Measurements from ENCODE around the gene CPLANE2. TPM values are rescaled to one million over a fixed set of nuclear protein-coding genes. Genes with fewer than 3 reads are reported as not detected.

The CPLANE2 gene
- total and polyA plus RNA-seq, 2 donors from 2014 or later: 7.9 to 9.4 TPM

DNA sequence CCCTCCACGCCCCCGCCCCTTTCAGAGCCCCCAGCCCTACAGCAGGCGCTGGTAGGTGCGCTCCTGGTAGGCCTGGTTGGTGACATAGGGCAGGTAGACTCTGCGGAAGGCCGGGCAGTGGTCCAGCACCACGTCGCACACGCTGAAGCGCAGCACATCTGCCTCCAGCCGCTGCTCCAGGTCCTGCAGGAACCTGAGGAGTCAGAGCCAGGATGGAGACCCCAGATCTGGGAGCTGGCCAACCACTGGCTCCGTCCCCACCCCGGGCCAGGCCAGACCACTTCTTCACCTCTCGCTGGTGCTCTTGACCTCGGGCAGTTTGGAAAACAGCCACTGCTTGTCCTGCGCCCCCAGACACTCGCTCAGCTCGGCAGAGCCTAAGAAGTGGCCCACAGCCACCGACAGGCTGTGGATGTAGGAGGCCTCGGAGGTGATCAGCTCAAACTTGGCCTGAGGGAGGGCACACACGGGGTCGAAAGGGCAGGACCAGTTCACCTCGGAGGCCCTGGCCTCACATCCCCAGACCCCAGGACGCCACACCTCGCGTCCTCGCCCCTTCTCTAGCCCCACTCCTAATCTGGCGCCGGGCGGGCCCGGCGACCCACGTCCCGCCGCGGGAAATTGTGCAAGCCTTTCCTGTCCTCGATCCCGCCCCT is 31.0 kb downstream of the CPLANE2 start:
- intact Hi-C loops (cut with DNase I): no loop called here
- FAIRE-seq (no peak), DNase-seq (peak in 1 of 5 donors; percentile 87)
- H3K27me3 ChIP-seq (ENCODE audit: control insufficient read depth, insufficient read depth, low read length): no peaks in the 10 kb centered on the region
- H3K27ac ChIP-seq (ENCODE audit: low read depth in 2 of 2, low read length in 2 of 2): peak overlapping the region in 1 of 2 donors; percentile 81
- H3K9ac ChIP-seq (ENCODE audit: low read length in 3 of 3): peak overlapping the region in 2 of 3 donors; percentile 36 to 61
- no peaks in the 10 kb centered on the region for H3K36me3 ChIP-seq (ENCODE audit: control insufficient read depth in 2 of 3, insufficient read depth in 3 of 3, low read length in 3 of 3)
- H3K4me3 ChIP-seq (ENCODE audit: low read length in 3 of 3): peak overlapping the region; percentile 46 to 61 (median 58)
- no peaks in the 10 kb centered on the region for H3K9me3 ChIP-seq (ENCODE audit: control insufficient read depth in 2 of 3, insufficient read depth in 1 of 3, low read length in 3 of 3)
- TF ChIP-seq, protein P1, sequence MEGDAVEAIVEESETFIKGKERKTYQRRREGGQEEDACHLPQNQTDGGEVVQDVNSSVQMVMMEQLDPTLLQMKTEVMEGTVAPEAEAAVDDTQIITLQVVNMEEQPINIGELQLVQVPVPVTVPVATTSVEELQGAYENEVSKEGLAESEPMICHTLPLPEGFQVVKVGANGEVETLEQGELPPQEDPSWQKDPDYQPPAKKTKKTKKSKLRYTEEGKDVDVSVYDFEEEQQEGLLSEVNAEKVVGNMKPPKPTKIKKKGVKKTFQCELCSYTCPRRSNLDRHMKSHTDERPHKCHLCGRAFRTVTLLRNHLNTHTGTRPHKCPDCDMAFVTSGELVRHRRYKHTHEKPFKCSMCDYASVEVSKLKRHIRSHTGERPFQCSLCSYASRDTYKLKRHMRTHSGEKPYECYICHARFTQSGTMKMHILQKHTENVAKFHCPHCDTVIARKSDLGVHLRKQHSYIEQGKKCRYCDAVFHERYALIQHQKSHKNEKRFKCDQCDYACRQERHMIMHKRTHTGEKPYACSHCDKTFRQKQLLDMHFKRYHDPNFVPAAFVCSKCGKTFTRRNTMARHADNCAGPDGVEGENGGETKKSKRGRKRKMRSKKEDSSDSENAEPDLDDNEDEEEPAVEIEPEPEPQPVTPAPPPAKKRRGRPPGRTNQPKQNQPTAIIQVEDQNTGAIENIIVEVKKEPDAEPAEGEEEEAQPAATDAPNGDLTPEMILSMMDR (IDR thresholded peaks at IDR 0.05; ENCODE audit: borderline replicate concordance, extremely low read depth, insufficient read depth): no peak
- H3K4me1 ChIP-seq (ENCODE audit: control insufficient read depth in 2 of 3, insufficient read depth in 2 of 3, low read depth in 1 of 3, low read length in 3 of 3): peaks cover 0 to 7% (median 0%) of the 10 kb centered on the region in 3 donors

DNA sequence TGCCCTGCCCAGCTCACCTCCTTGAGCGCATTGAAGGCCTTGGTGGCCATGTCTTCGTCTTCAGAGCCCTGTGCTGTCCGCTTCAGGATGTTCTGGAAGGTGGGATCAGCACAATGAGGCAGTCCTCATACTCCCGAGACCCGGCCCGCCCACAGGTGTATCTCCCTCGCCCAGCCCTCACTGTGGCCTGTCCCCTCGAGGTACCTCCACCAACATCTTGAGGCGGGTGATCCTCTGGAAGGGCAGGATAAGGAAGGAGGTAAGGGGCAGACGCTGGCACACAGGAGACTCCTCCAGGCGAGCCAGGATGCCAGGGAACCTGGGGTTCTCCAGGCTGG is 31.7 kb downstream of the CPLANE2 start:
- H3K4me1 ChIP-seq (ENCODE audit: control insufficient read depth in 2 of 3, insufficient read depth in 2 of 3, low read depth in 1 of 3, low read length in 3 of 3): peaks cover 0 to 7% (median 0%) of the 10 kb centered on the region in 3 donors
- no peaks in the 10 kb centered on the region for H3K27me3 ChIP-seq (ENCODE audit: control insufficient read depth, insufficient read depth, low read length)
- no peak overlapping the region for H3K4me3 ChIP-seq (ENCODE audit: low read length in 3 of 3)
- FAIRE-seq: no peak
- no peak overlapping the region for H3K9ac ChIP-seq (ENCODE audit: low read length in 3 of 3)
- no peaks in the 10 kb centered on the region for H3K36me3 ChIP-seq (ENCODE audit: control insufficient read depth in 2 of 3, insufficient read depth in 3 of 3, low read length in 3 of 3)
- no peak for DNase-seq
- intact Hi-C loops (cut with DNase I): no loop called here
- no peak overlapping the region for H3K27ac ChIP-seq (ENCODE audit: low read depth in 2 of 2, low read length in 2 of 2)
- H3K9me3 ChIP-seq (ENCODE audit: control insufficient read depth in 2 of 3, insufficient read depth in 1 of 3, low read length in 3 of 3): no peaks in the 10 kb centered on the region
- TF ChIP-seq, protein P1 (IDR thresholded peaks at IDR 0.05; ENCODE audit: borderline replicate concordance, extremely low read depth, insufficient read depth): no peak

DNA sequence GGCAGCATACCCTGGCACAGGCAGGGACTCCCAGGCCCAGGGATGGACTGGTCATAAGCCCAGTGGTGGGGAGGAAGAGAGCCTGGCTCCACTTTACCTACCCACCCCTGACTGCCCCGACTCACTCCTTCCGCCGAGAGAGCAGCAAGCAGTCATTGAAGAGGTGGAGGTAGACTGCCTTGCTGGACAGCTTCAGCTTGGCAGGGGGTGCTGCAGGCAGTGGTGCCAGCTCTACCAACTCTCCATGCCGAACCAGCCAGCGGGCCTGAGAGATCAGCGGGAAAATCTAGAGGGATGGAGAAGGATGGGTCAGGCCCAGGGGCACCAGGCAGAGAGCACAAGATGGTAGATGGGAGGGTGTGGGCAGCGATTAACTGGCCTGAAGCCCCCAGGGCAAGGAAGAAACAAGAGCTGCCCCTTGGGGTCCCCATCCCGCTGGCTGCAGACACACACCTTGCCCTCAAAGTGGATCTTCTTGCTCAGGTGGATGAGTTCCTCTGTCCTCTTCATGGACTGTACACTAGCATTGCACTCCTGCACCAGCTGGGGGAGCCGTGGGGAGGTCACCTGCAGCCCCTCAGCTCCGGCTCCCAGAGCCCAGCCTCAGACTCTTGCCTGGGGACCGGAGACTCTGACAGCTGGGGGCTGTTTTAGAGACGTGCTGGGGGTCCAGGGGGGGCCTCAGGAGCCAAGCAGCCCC is 32.2 kb downstream of the CPLANE2 start:
- DNase-seq (peak in 4 of 5 donors; percentile 39 to 76 (median 48)), FAIRE-seq (no peak)
- H3K9me3 ChIP-seq (ENCODE audit: control insufficient read depth in 2 of 3, insufficient read depth in 1 of 3, low read length in 3 of 3): no peaks in the 10 kb centered on the region
- intact Hi-C loops (cut with DNase I): no loop called here
- H3K9ac ChIP-seq (ENCODE audit: low read length in 3 of 3): no peak overlapping the region
- no peak overlapping the region for H3K27ac ChIP-seq (ENCODE audit: low read depth in 2 of 2, low read length in 2 of 2)
- H3K4me3 ChIP-seq (ENCODE audit: low read length in 3 of 3): no peak overlapping the region
- no peaks in the 10 kb centered on the region for H3K36me3 ChIP-seq (ENCODE audit: control insufficient read depth in 2 of 3, insufficient read depth in 3 of 3, low read length in 3 of 3)
- H3K4me1 ChIP-seq (ENCODE audit: control insufficient read depth in 2 of 3, insufficient read depth in 2 of 3, low read depth in 1 of 3, low read length in 3 of 3): peaks cover 0 to 7% (median 0%) of the 10 kb centered on the region in 3 donors
- TF ChIP-seq, protein P1 (IDR thresholded peaks at IDR 0.05; ENCODE audit: borderline replicate concordance, extremely low read depth, insufficient read depth): peak; percentile 28
- H3K27me3 ChIP-seq (ENCODE audit: control insufficient read depth, insufficient read depth, low read length): no peaks in the 10 kb centered on the region
